H1 (cell line): Measurements from ENCODE around the gene EPN3. TPM values are rescaled to one million over a fixed set of nuclear protein-coding genes. Genes with fewer than 3 reads are reported as not detected.

Experiments
- CTCF ChIA-PET: fragments of 300-600 bp; sonication (Branson Sonifier 250); formaldehyde crosslinking; loops from one replicate; lab custom pipeline; 2021; ENCODE audit not compliant: partially characterized antibody; lab: Charles Lee
- POLR2A ChIA-PET: fragments of 300-600 bp; sonication (Branson Sonifier 250); formaldehyde crosslinking; loops from one replicate; lab custom pipeline; 2021; ENCODE audit warnings: inconsistent platforms; ENCODE audit not compliant: partially characterized antibody; lab: Charles Lee
- DNase-seq, 2 experiments: peaks; one replicate each; pipeline versions ENCODE4 v3.0.0 to v3.0.0-alpha.2; 2010 to 2022; ENCODE audit warnings: low spot score in 2 of 2, low read depth in 1 of 2, mixed read lengths in 1 of 2
- FAIRE-seq: peaks from 2 replicates; lab custom pipeline; 2011; peaks lifted over from hg19 to GRCh38; lab: Jason Lieb, UNC
- H2AFZ ChIP-seq: 2 replicates; pipeline ENCODE4 v1.8.1; 2012; ENCODE audit warnings: low read length, inconsistent platforms
- H2AK5ac ChIP-seq: 2 replicates; pipeline ENCODE4 v1.6.1; 2013; ENCODE audit warnings: low read depth, low read length
- H2BK120ac ChIP-seq: replicated peaks from 2 replicates; pipeline ENCODE3; 2013; ENCODE audit warnings: low read depth, low read length, inconsistent platforms
- H2BK12ac ChIP-seq: 2 replicates; pipeline ENCODE4 v1.6.1; 2013; ENCODE audit warnings: low read depth, low read length
- H2BK15ac ChIP-seq: 2 replicates; pipeline ENCODE4 v1.6.1; 2013; ENCODE audit warnings: low read length
- H2BK20ac ChIP-seq: 2 replicates; pipeline ENCODE4 v1.6.1; 2013; ENCODE audit warnings: low read length
- H2BK5ac ChIP-seq: 2 replicates; pipeline ENCODE4 v1.6.1; 2013; ENCODE audit warnings: low read depth, low read length
- H3K14ac ChIP-seq: 2 replicates; pipeline ENCODE4 v1.6.1; 2013; ENCODE audit warnings: inconsistent platforms; ENCODE audit not compliant: insufficient read length
- H3K18ac ChIP-seq: 2 replicates; pipeline ENCODE4 v1.6.1; 2013; ENCODE audit warnings: low read length; ENCODE audit errors: extremely low read depth
- H3K23ac ChIP-seq: 2 replicates; pipeline ENCODE4 v1.6.1; 2013; ENCODE audit warnings: inconsistent platforms; ENCODE audit not compliant: insufficient read length
- H3K23me2 ChIP-seq: 2 replicates; pipeline ENCODE4 v1.6.1; 2013; ENCODE audit warnings: low read depth, low read length
- H3K27ac ChIP-seq: 2 replicates; pipeline ENCODE4 v1.6.1; 2011; ENCODE audit warnings: low read depth, low read length, inconsistent platforms
- H3K27me3 ChIP-seq, 4 experiments: replicated peaks in 1 of 4; 1 replicate in 1 of 4; 2 replicates in 3 of 4; pipeline versions ENCODE4 v1.6.1 to v1.8.1; 2011 to 2013; ENCODE audit warnings: low read length in 3 of 4, mild to moderate bottlenecking in 3 of 4, inconsistent platforms in 2 of 4, mixed read lengths in 2 of 4, moderate library complexity in 1 of 4; ENCODE audit not compliant: control insufficient read depth in 3 of 4, insufficient read depth in 3 of 4; ENCODE audit errors: extremely low read depth in 1 of 4
- H3K36me3 ChIP-seq, 4 experiments: 2 replicates each; pipeline versions ENCODE4 v1.6.1 to v1.8.1; 2011 to 2013; ENCODE audit warnings: mild to moderate bottlenecking in 4 of 4, low read length in 3 of 4, moderate library complexity in 2 of 4, control low read depth in 1 of 4, inconsistent platforms in 1 of 4; ENCODE audit not compliant: insufficient read depth in 4 of 4, control insufficient read depth in 2 of 4
- H3K4ac ChIP-seq: replicated peaks from 2 replicates; pipeline ENCODE3; 2013; ENCODE audit warnings: low read length, low read depth, mixed read lengths, inconsistent platforms; ENCODE audit not compliant: insufficient read length
- H3K4me1 ChIP-seq, 4 experiments: replicated peaks in 1 of 4; 1 replicate in 1 of 4; 2 replicates in 3 of 4; pipeline versions ENCODE4 v1.6.1 to v1.8.1; 2011 to 2013; ENCODE audit warnings: low read length in 3 of 4, inconsistent platforms in 2 of 4, mixed read lengths in 1 of 4; ENCODE audit not compliant: insufficient read depth in 4 of 4, control insufficient read depth in 3 of 4
- H3K4me2 ChIP-seq, 2 experiments: 2 replicates each; pipeline versions ENCODE4 v1.6.1 to v1.8.1; 2011 to 2013; ENCODE audit warnings: low read depth in 2 of 2, low read length in 2 of 2, control low read depth in 1 of 2, inconsistent platforms in 1 of 2, mild to moderate bottlenecking in 1 of 2; ENCODE audit not compliant: insufficient read depth in 1 of 2
- H3K4me3 ChIP-seq, 4 experiments: fragments of 200-600, 300-600 bp in 1 of 4; sonication (generic), shearing (Covaris generic), sonication (Bioruptor Twin) in 1 of 4; 2 replicates each; pipeline versions ENCODE4 v1.5.1 to v1.8.1; 2011 to 2016; ENCODE audit warnings: low read length in 4 of 4, low read depth in 3 of 4, control low read depth in 2 of 4, inconsistent platforms in 2 of 4, mild to moderate bottlenecking in 2 of 4, mixed read lengths in 1 of 4, moderate library complexity in 1 of 4; ENCODE audit not compliant: insufficient read depth in 2 of 4; ENCODE audit errors: extremely low read depth in 1 of 4
- H3K56ac ChIP-seq: replicated peaks from 2 replicates; pipeline ENCODE3; 2013; ENCODE audit warnings: low read depth, mild to moderate bottlenecking, mixed read lengths, low read length, inconsistent platforms; ENCODE audit not compliant: insufficient read length
- H3K79me1 ChIP-seq: 2 replicates; pipeline ENCODE4 v1.6.1; 2013; ENCODE audit warnings: low read depth, low read length, control low read depth
- H3K79me2 ChIP-seq, 2 experiments: 2 replicates each; pipeline versions ENCODE4 v1.6.1 to v1.8.1; 2012 to 2013; ENCODE audit warnings: low read length in 2 of 2, mild to moderate bottlenecking in 2 of 2, inconsistent platforms in 1 of 2; ENCODE audit not compliant: insufficient read depth in 2 of 2, control insufficient read depth in 1 of 2
- H3K9ac ChIP-seq, 4 experiments: replicated peaks in 1 of 4; 1 replicate in 1 of 4; 2 replicates in 3 of 4; pipeline versions ENCODE4 v1.6.1 to v1.8.1; 2011 to 2013; ENCODE audit warnings: low read depth in 3 of 4, low read length in 3 of 4, control low read depth in 2 of 4, mild to moderate bottlenecking in 2 of 4, moderate library complexity in 2 of 4, inconsistent platforms in 1 of 4; ENCODE audit errors: extremely low read depth in 1 of 4
- H3K9me3 ChIP-seq, 2 experiments: 2 replicates each; pipeline versions ENCODE4 v1.6.1 to v1.8.1; 2012 to 2013; ENCODE audit warnings: mild to moderate bottlenecking in 2 of 2, moderate library complexity in 2 of 2, control low read depth in 1 of 2, inconsistent platforms in 1 of 2, low read depth in 1 of 2, low read length in 1 of 2, mixed read lengths in 1 of 2; ENCODE audit not compliant: insufficient read depth in 2 of 2
- H4K20me1 ChIP-seq, 2 experiments: replicated peaks in 1 of 2; 2 replicates each; pipeline versions ENCODE3 to v1.8.1; 2011 to 2013; ENCODE audit warnings: inconsistent platforms in 2 of 2, low read length in 2 of 2, mild to moderate bottlenecking in 1 of 2; ENCODE audit not compliant: insufficient read depth in 2 of 2, control insufficient read depth in 1 of 2
- H4K5ac ChIP-seq: 2 replicates; pipeline ENCODE4 v1.6.1; 2013; ENCODE audit warnings: low read length, low read depth, mixed read lengths, inconsistent platforms; ENCODE audit not compliant: insufficient read length
- H4K8ac ChIP-seq: 2 replicates; pipeline ENCODE4 v1.8.0; 2013; ENCODE audit warnings: mild to moderate bottlenecking, moderate library complexity, low read length, inconsistent platforms; ENCODE audit not compliant: insufficient read depth; ENCODE audit errors: extremely low read depth
- H4K91ac ChIP-seq: replicated peaks from 2 replicates; pipeline ENCODE3; 2013; ENCODE audit warnings: low read length, mixed read lengths, inconsistent platforms; ENCODE audit not compliant: insufficient read length
- CBX8 ChIP-seq: fragments of 300-800, 300-1000 bp; sonication (generic); IDR thresholded peaks from 2 replicates; pipeline ENCODE4 v1.7.1; 2016; ENCODE audit warnings: low read depth, low read length, borderline replicate concordance
- CTBP2 ChIP-seq: IDR thresholded peaks from 2 replicates; pipeline ENCODE4 v1.7.0; 2011; ENCODE audit warnings: borderline replicate concordance, mild to moderate bottlenecking, moderate library complexity, mixed read lengths, low read length; ENCODE audit not compliant: insufficient read depth, insufficient read length
- GTF2F1 ChIP-seq: IDR thresholded peaks from 2 replicates; pipeline ENCODE4 v1.6.1; 2012; ENCODE audit warnings: low read depth, low read length, improper control_type of control experiment, borderline replicate concordance
- HDAC6 ChIP-seq: IDR thresholded peaks from one replicate; pipeline ENCODE4 v1.7.1; 2012; ENCODE audit warnings: low read depth, mild to moderate bottlenecking, inconsistent platforms, low read length, moderate library complexity
- PHF8 ChIP-seq: fragments of 200-600 bp; sonication (generic); conservative IDR thresholded peaks from 2 replicates; pipeline ENCODE4 v1.7.1; 2012; ENCODE audit warnings: low read depth, mild to moderate bottlenecking, inconsistent platforms, low read length, moderate library complexity
- RBBP5 ChIP-seq: IDR thresholded peaks from 2 replicates; pipeline ENCODE4 v1.7.1; 2012; ENCODE audit warnings: low read depth, mild to moderate bottlenecking, inconsistent platforms, low read length, moderate library complexity, borderline replicate concordance
- ZNF274 ChIP-seq: IDR thresholded peaks from 2 replicates; pipeline ENCODE4 v1.7.0; 2012; ENCODE audit warnings: low read length, borderline replicate concordance; ENCODE audit errors: extremely low read depth
- WGBS, 2 experiments: shearing (Covaris generic) in 1 of 2; methylation state at CpG; one replicate each; pipeline versions ENCODE4 v1.1.6 to v1.1.7; 2013 to 2015; ENCODE audit warnings: low lambda C conversion rate in 2 of 2, mixed read lengths in 2 of 2, inconsistent platforms in 1 of 2, low coverage in 1 of 2, missing lambda C conversion rate in 1 of 2; ENCODE audit not compliant: insufficient replicate concordance in 2 of 2, insufficient coverage in 1 of 2, insufficient read length in 1 of 2; ENCODE audit errors: extremely low coverage in 1 of 2, missing lambda C conversion rate in 1 of 2; 5-methylcytosine and 5-hydroxymethylcytosine counted together
- polyA plus RNA-seq, 7 experiments: library from polyadenylated mRNA; depleted of rRNA in 3 of 7; stranded (reverse) in 5 of 7; unstranded in 2 of 7; fragments of >200 nt in 5 of 7; fragments of 200-250 nt in 2 of 7; gene quantifications; 1 replicate in 5 of 7; 2 replicates in 1 of 7; 4 replicates in 1 of 7; pipeline versions ENCODE4 v1.2.1 to v1.2.3, GENCODE V29; 2011 to 2013; ENCODE audit warnings: missing spikeins in 2 of 7, mixed read lengths in 2 of 7
- total RNA-seq: library from RNA; stranded (reverse); fragmentation: NEBNext Ultra II Directional; extraction: Animal tissue kit (Norgen Biotek cat#: 25700); gene quantifications from 2 replicates; pipeline ENCODE4 v1.2.1, GENCODE V29; 2021
- TF ChIP-seq, protein P1 (sequence below): IDR thresholded peaks from 2 replicates; pipeline ENCODE4 v1.6.1; 2011; ENCODE audit warnings: low read length, improper control_type of control experiment

EPN3 gene
- total and polyA plus RNA-seq, 2 of the 8 experiments (the other 6 are each of a cell fraction or from before 2014, with no cell fraction given), result 6.7 to 7.9 TPM

- no peak overlapping the region for H2AFZ ChIP-seq
- 90% methylated on average over 7 of the region's 7 CpGs; no CpG with 5 or more reads in 1 of the 2 experiments for WGBS, 2 experiments
- no peak overlapping the region for H2BK20ac ChIP-seq
- no peak overlapping the region for H3K56ac ChIP-seq
- peak overlapping the region; percentile 88; the same call in 1 of the 2 replicates for H2BK15ac ChIP-seq
- no peaks in the 10 kb centered on the region for H3K79me2 ChIP-seq
- no peak overlapping the region for H4K5ac ChIP-seq
- no peaks in the 10 kb centered on the region for H4K20me1 ChIP-seq
- no peak overlapping the region for H2AK5ac ChIP-seq
- no peak overlapping the region for H3K18ac ChIP-seq
- no peak overlapping the region for H3K27ac ChIP-seq
- H2BK120ac ChIP-seq, result no peak overlapping the region
- H3K14ac ChIP-seq, result no peak overlapping the region
- H4K91ac ChIP-seq, result no peak overlapping the region
- ChIA-PET CTCF (interaction anchor here (1.0 to 2.9 kb wide), 12 partner anchors 11 to 153 kb away, joined by 3 to 21 read pairs (median 4); no protein-coding TSS in a partner anchor), POLR2A (no interaction called here)
- no peaks in the 10 kb centered on the region for H3K9me3 ChIP-seq
- no peak overlapping the region for H3K23ac ChIP-seq
- H3K9ac ChIP-seq, result no peak overlapping the region
- H4K8ac ChIP-seq, result no peak overlapping the region
- H3K36me3 ChIP-seq, result no peaks in the 10 kb centered on the region
- peaks cover 5% of the 10 kb centered on the region; the same call in 1 of the 2 replicates for H3K23me2 ChIP-seq
- DNase-seq (no peak), FAIRE-seq (no peak)
- no peak overlapping the region for H2BK12ac ChIP-seq
- no peak overlapping the region for H3K4me3 ChIP-seq
- H3K4ac ChIP-seq, result no peak overlapping the region
- no peak overlapping the region for H3K4me2 ChIP-seq
- H3K27me3 ChIP-seq, result peaks cover 0 to 6% (median 5%) of the 10 kb centered on the region in 4 experiments; a peak in 4 of 7 replicates
- H3K4me1 ChIP-seq, result peaks cover 6 to 25% (median 17%) of the 10 kb centered on the region in 4 experiments
- no peak overlapping the region for H2BK5ac ChIP-seq
- no peaks in the 10 kb centered on the region for H3K79me1 ChIP-seq
- no peak for TF ChIP-seq HDAC6
- no peak for TF ChIP-seq CBX8
- no peak for TF ChIP-seq RBBP5
- TF ChIP-seq GTF2F1, result no peak
- no peak for TF ChIP-seq PHF8
- no peak for TF ChIP-seq CTBP2
- TF ChIP-seq ZNF274, result no peak
- TF ChIP-seq, protein P1, sequence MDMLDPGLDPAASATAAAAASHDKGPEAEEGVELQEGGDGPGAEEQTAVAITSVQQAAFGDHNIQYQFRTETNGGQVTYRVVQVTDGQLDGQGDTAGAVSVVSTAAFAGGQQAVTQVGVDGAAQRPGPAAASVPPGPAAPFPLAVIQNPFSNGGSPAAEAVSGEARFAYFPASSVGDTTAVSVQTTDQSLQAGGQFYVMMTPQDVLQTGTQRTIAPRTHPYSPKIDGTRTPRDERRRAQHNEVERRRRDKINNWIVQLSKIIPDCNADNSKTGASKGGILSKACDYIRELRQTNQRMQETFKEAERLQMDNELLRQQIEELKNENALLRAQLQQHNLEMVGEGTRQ, result no peak
These were observed 12.0 kb downstream of the EPN3 start for GRCh38 chr17:50544516-50544915.
